Hepatocyte (in vitro differentiated cells): ENCODE data around the gene KIAA0513. TPM values are rescaled to one million over a fixed set of nuclear protein-coding genes. Genes with fewer than 3 reads are reported as not detected.

Experiments used
- DNase-seq: peaks from one replicate; pipeline ENCODE4 v3.0.0-alpha.2; 2016; ENCODE audit warnings: low spot score
- H2AFZ ChIP-seq: fragments of 200-600 bp; sonication (generic); 2 replicates; pipeline ENCODE4 v1.6.0; 2016; ENCODE audit warnings: antibody characterized with exemption, mild to moderate bottlenecking
- H3K27ac ChIP-seq: fragments of 200-600 bp; sonication (generic); 2 replicates; pipeline ENCODE4 v1.5.1; 2016; ENCODE audit warnings: mild to moderate bottlenecking
- H3K27me3 ChIP-seq: fragments of 200-600 bp; sonication (generic); 2 replicates; pipeline ENCODE4 v1.6.1; 2016
- H3K36me3 ChIP-seq: fragments of 200-600 bp; sonication (generic); replicated peaks from 2 replicates; pipeline ENCODE4 v1.5.1; 2016; ENCODE audit warnings: low read depth; ENCODE audit not compliant: insufficient read depth
- H3K4me1 ChIP-seq: fragments of 200-600 bp; sonication (generic); 2 replicates; pipeline ENCODE4 v1.5.1; 2016; ENCODE audit warnings: mild to moderate bottlenecking, moderate library complexity; ENCODE audit not compliant: insufficient read depth
- H3K4me2 ChIP-seq: fragments of 200-600 bp; sonication (generic); 2 replicates; pipeline ENCODE4 v1.6.0; 2016
- H3K4me3 ChIP-seq: fragments of 200-600 bp; sonication (generic); 2 replicates; pipeline ENCODE4 v1.5.1; 2016; ENCODE audit warnings: mild to moderate bottlenecking
- H3K79me2 ChIP-seq: fragments of 200-600 bp; sonication (generic); 2 replicates; pipeline ENCODE4 v1.6.0; 2017; ENCODE audit warnings: mild to moderate bottlenecking
- H3K9me2 ChIP-seq: fragments of 200-600 bp; sonication (generic); replicated peaks from 2 replicates; pipeline ENCODE4 v1.6.0; 2017; ENCODE audit warnings: mild to moderate bottlenecking; ENCODE audit not compliant: insufficient read depth
- H3K9me3 ChIP-seq: fragments of 200-600 bp; sonication (generic); 2 replicates; pipeline ENCODE4 v1.5.1; 2016; ENCODE audit warnings: low read depth, mild to moderate bottlenecking
- H4K20me1 ChIP-seq: fragments of 200-600 bp; sonication (generic); 2 replicates; pipeline ENCODE4 v1.6.0; 2016; ENCODE audit warnings: mild to moderate bottlenecking; ENCODE audit not compliant: insufficient read depth, poor library complexity, severe bottlenecking
- CTCF ChIP-seq: fragments of 200-600 bp; sonication (generic); IDR thresholded peaks from 2 replicates; pipeline ENCODE4 v1.5.1; 2016; ENCODE audit warnings: antibody characterized with exemption, mild to moderate bottlenecking; ENCODE audit not compliant: poor library complexity
- EZH2 ChIP-seq: fragments of 200-600 bp; sonication (generic); IDR thresholded peaks from 2 replicates; pipeline ENCODE4 v1.6.1; 2016; ENCODE audit warnings: antibody characterized with exemption, mild to moderate bottlenecking, borderline replicate concordance
- EZH2phosphoT487 ChIP-seq: fragments of 200-600 bp; sonication (generic); IDR thresholded peaks from one replicate; pipeline ENCODE4 v1.6.1; 2018; ENCODE audit warnings: antibody characterized with exemption, mild to moderate bottlenecking, low read depth, moderate library complexity; ENCODE audit not compliant: unreplicated experiment, severe bottlenecking
- WGBS: methylation state at CpG from one replicate; pipeline ENCODE4 v1.1.6; 2016; ENCODE audit warnings: low lambda C conversion rate; ENCODE audit errors: missing lambda C conversion rate; 5-methylcytosine and 5-hydroxymethylcytosine counted together
- polyA plus RNA-seq: library from polyadenylated mRNA; unstranded; fragments of >200 nt; fragmentation: Nextera tagmentation; extraction: Ambion mirVana; gene quantifications from 2 replicates; pipeline ENCODE4 v1.2.1, GENCODE V29; 2016
- total RNA-seq: library from RNA; depleted of rRNA; stranded (reverse); fragments of >200 nt; gene quantifications from 2 replicates; pipeline ENCODE4 v1.2.3, GENCODE V29; 2014

Gene KIAA0513
- total and polyA plus RNA-seq, 2 experiments from 2014 or later = 10.1 to 14.9 TPM

- Histone ChIP-seq H3K9me3 (no peaks in the 10 kb centered on the region), H3K4me1 (peaks cover 16% of the 10 kb centered on the region), H3K4me3 (no peak overlapping the region), H3K9me2 (no peaks in the 10 kb centered on the region), H3K4me2 (no peak overlapping the region), H4K20me1 (no peaks in the 10 kb centered on the region), H3K27me3 (no peaks in the 10 kb centered on the region), H3K79me2 (no peaks in the 10 kb centered on the region), H2AFZ (no peak overlapping the region), H3K27ac (no peak overlapping the region), H3K36me3 (no peaks in the 10 kb centered on the region)
- 87% methylated on average over 13 of the region's 13 CpGs for WGBS
- TF ChIP-seq CTCF (no peak), EZH2 (no peak), EZH2phosphoT487 (no peak)
- DNase-seq = no peak
Observed at GRCh38 chr16:85093705-85094104, 66.1 kb downstream of the KIAA0513 start.

GRCh38 chr16:85094176-85094805 lies 66.7 kb downstream of the KIAA0513 start:
- TF ChIP-seq CTCF (no peak), EZH2 (no peak), EZH2phosphoT487 (no peak)
- Histone ChIP-seq H3K79me2 (no peaks in the 10 kb centered on the region), H3K27ac (no peak overlapping the region), H3K27me3 (no peaks in the 10 kb centered on the region), H2AFZ (no peak overlapping the region), H3K4me3 (no peak overlapping the region), H3K4me1 (peaks cover 16% of the 10 kb centered on the region), H4K20me1 (no peaks in the 10 kb centered on the region), H3K4me2 (no peak overlapping the region), H3K9me2 (no peaks in the 10 kb centered on the region), H3K36me3 (no peaks in the 10 kb centered on the region), H3K9me3 (no peaks in the 10 kb centered on the region)
- DNase-seq = no peak
- WGBS = 89% methylated on average over 12 of the region's 12 CpGs

- Histone ChIP-seq H3K4me3 (no peak overlapping the region), H2AFZ (no peak overlapping the region), H3K27ac (no peak overlapping the region), H4K20me1 (no peaks in the 10 kb centered on the region), H3K4me1 (peaks cover 14% of the 10 kb centered on the region), H3K9me2 (no peaks in the 10 kb centered on the region), H3K4me2 (no peak overlapping the region), H3K79me2 (no peaks in the 10 kb centered on the region), H3K27me3 (no peaks in the 10 kb centered on the region), H3K9me3 (no peaks in the 10 kb centered on the region), H3K36me3 (no peaks in the 10 kb centered on the region)
- WGBS = 87% methylated on average over 12 of the region's 12 CpGs
- no peak for TF ChIP-seq EZH2
- no peak for TF ChIP-seq EZH2phosphoT487
- no peak for TF ChIP-seq CTCF
- no peak for DNase-seq
Observed at GRCh38 chr16:85094812-85095211, 67.2 kb downstream of the KIAA0513 start.

- Histone ChIP-seq H3K4me2 (no peak overlapping the region), H4K20me1 (no peaks in the 10 kb centered on the region), H3K4me3 (no peak overlapping the region), H3K27me3 (no peaks in the 10 kb centered on the region), H3K36me3 (no peaks in the 10 kb centered on the region), H3K79me2 (no peaks in the 10 kb centered on the region), H3K9me3 (no peaks in the 10 kb centered on the region), H3K27ac (no peak overlapping the region), H3K4me1 (no peaks in the 10 kb centered on the region), H2AFZ (no peak overlapping the region), H3K9me2 (no peaks in the 10 kb centered on the region)
- TF ChIP-seq EZH2 (no peak), EZH2phosphoT487 (no peak), CTCF (no peak)
- no peak for DNase-seq
- 88% methylated on average over 9 of the region's 9 CpGs for WGBS
Observed at GRCh38 chr16:85096921-85097320, 69.3 kb downstream of the KIAA0513 start.
